Mesendoderm (in vitro differentiated cells): ENCODE measurements around the gene VPS37B.
"Not testable (repeated sequence)": the region's sequence is repeated elsewhere in the genome, so short reads cannot be mapped to it uniquely, and the experiment has no call there.

Experiments used
- DNase-seq: peaks from one replicate; pipeline ENCODE4 v3.0.0; 2013
- H2AK5ac ChIP-seq: 2 replicates; pipeline ENCODE4 v1.6.1; 2013; ENCODE audit warnings: low read length, inconsistent platforms
- H2BK120ac ChIP-seq: 2 replicates; pipeline ENCODE4 v1.6.1; 2013; ENCODE audit warnings: low read depth, mild to moderate bottlenecking, low read length, moderate library complexity, mixed read lengths
- H2BK15ac ChIP-seq: replicated peaks from 2 replicates; pipeline ENCODE4 v1.6.1; 2013; ENCODE audit warnings: low read depth, mild to moderate bottlenecking, moderate library complexity
- H2BK5ac ChIP-seq: 2 replicates; pipeline ENCODE4 v1.6.1; 2013; ENCODE audit warnings: low read length, inconsistent platforms
- H3K18ac ChIP-seq: 2 replicates; pipeline ENCODE4 v1.6.1; 2013; ENCODE audit warnings: mild to moderate bottlenecking, low read length, mixed read lengths
- H3K23ac ChIP-seq: one replicate; pipeline ENCODE4 v1.6.1; 2013; ENCODE audit warnings: low read length
- H3K27ac ChIP-seq: 2 replicates; pipeline ENCODE4 v1.5.1; 2013; ENCODE audit warnings: low read depth, mild to moderate bottlenecking, inconsistent platforms, low read length, moderate library complexity
- H3K27me3 ChIP-seq: 2 replicates; pipeline ENCODE4 v1.6.1; 2013; ENCODE audit warnings: low read length, control low read depth, mild to moderate bottlenecking, inconsistent platforms; ENCODE audit not compliant: insufficient read depth, poor library complexity
- H3K36me3 ChIP-seq: 2 replicates; pipeline ENCODE4 v1.6.1; 2013; ENCODE audit warnings: low read length, inconsistent platforms; ENCODE audit not compliant: control insufficient read depth, insufficient read depth
- H3K4ac ChIP-seq: one replicate; pipeline ENCODE4 v1.6.1; 2013; ENCODE audit warnings: low read depth, mild to moderate bottlenecking, low read length, moderate library complexity
- H3K4me1 ChIP-seq: 2 replicates; pipeline ENCODE4 v1.6.1; 2013; ENCODE audit warnings: low read depth, low read length, inconsistent platforms; ENCODE audit not compliant: control insufficient read depth
- H3K4me2 ChIP-seq: 2 replicates; pipeline ENCODE4 v1.6.1; 2013; ENCODE audit warnings: low read length
- H3K4me3 ChIP-seq: 2 replicates; pipeline ENCODE4 v1.5.1; 2013; ENCODE audit warnings: mild to moderate bottlenecking, low read length
- H3K56ac ChIP-seq: one replicate; pipeline ENCODE4 v1.6.1; 2013; ENCODE audit warnings: low read length
- H3K79me1 ChIP-seq: 2 replicates; pipeline ENCODE4 v1.6.1; 2013; ENCODE audit warnings: low read length, inconsistent platforms
- H3K79me2 ChIP-seq: 2 replicates; pipeline ENCODE4 v1.6.1; 2013; ENCODE audit warnings: mild to moderate bottlenecking, low read length; ENCODE audit not compliant: control insufficient read depth, insufficient read depth
- H3K9ac ChIP-seq: 2 replicates; pipeline ENCODE4 v1.6.1; 2013; ENCODE audit warnings: low read length, inconsistent platforms
- H4K5ac ChIP-seq: one replicate; pipeline ENCODE4 v1.6.1; 2013; ENCODE audit warnings: low read length
- H4K8ac ChIP-seq: one replicate; pipeline ENCODE4 v1.6.1; 2013; ENCODE audit warnings: low read depth, mild to moderate bottlenecking, control low read depth, low read length, moderate library complexity
- WGBS: extraction: QIAGEN DNeasy Blood & Tissue Kit; methylation state at CpG from one replicate; pipeline ENCODE4 v1.1.7; 2013; ENCODE audit warnings: low lambda C conversion rate, missing lambda C conversion rate; ENCODE audit not compliant: insufficient coverage; ENCODE audit errors: extremely low coverage; 5-methylcytosine and 5-hydroxymethylcytosine counted together

Gene VPS37B

DNA sequence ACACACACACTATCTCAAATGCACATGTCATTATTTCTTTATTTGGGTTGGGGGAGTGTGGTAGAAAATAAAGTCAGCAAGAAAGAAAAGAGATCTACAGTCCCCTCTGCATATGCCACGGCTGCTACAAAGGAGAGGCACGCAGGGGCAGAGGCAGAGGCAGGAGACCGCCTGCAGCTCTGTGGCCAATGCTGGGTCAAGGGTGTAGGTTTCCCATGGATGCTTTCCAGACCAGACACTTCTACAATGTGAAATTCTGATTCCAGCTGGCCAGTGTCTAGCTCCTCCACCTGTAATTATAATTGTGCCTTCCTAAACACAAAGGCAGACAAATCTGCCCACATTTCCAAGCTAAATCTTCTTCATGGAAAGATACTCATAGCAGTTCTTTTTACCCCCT, 19.2 kb downstream of the VPS37B start:
- H3K36me3 ChIP-seq = no peaks in the 10 kb centered on the region
- no peak overlapping the region for H3K56ac ChIP-seq
- no peak overlapping the region for H3K23ac ChIP-seq
- peaks cover 3% of the 10 kb centered on the region for H3K4me1 ChIP-seq
- H2AK5ac ChIP-seq = no peak overlapping the region
- H2BK5ac ChIP-seq = no peak overlapping the region
- H3K4me3 ChIP-seq = no peak overlapping the region
- H3K4ac ChIP-seq = no peak overlapping the region
- H3K4me2 ChIP-seq = no peak overlapping the region
- H3K9ac ChIP-seq = no peak overlapping the region
- H3K79me1 ChIP-seq = peaks cover 6% of the 10 kb centered on the region
- no peaks in the 10 kb centered on the region for H3K79me2 ChIP-seq
- no peak overlapping the region for H2BK120ac ChIP-seq
- no peak for DNase-seq
- peaks cover 21% of the 10 kb centered on the region for H3K27me3 ChIP-seq
- no CpG with 5 or more reads among the region's 3 CpGs for WGBS
- no peak overlapping the region for H4K8ac ChIP-seq
- H3K27ac ChIP-seq = no peak overlapping the region
- H3K18ac ChIP-seq = no peak overlapping the region
- no peak overlapping the region for H2BK15ac ChIP-seq
- no peak overlapping the region for H4K5ac ChIP-seq

GRCh38 chr12:122876281-122876680, 19.6 kb downstream of the VPS37B start:
- not testable (repeated sequence) for H3K4me3 ChIP-seq, H2BK15ac ChIP-seq, H3K4me1 ChIP-seq, H3K27ac ChIP-seq, H3K18ac ChIP-seq, H4K8ac ChIP-seq, H3K9ac ChIP-seq, H3K4ac ChIP-seq, H2BK120ac ChIP-seq, H4K5ac ChIP-seq, H2BK5ac ChIP-seq, H3K79me2 ChIP-seq, H2AK5ac ChIP-seq, DNase-seq, H3K23ac ChIP-seq, H3K4me2 ChIP-seq, H3K79me1 ChIP-seq, H3K36me3 ChIP-seq, H3K56ac ChIP-seq
- H3K27me3 ChIP-seq = peaks cover 24% of the 10 kb centered on the region
- WGBS = no CpG with 5 or more reads among the region's 5 CpGs

DNA sequence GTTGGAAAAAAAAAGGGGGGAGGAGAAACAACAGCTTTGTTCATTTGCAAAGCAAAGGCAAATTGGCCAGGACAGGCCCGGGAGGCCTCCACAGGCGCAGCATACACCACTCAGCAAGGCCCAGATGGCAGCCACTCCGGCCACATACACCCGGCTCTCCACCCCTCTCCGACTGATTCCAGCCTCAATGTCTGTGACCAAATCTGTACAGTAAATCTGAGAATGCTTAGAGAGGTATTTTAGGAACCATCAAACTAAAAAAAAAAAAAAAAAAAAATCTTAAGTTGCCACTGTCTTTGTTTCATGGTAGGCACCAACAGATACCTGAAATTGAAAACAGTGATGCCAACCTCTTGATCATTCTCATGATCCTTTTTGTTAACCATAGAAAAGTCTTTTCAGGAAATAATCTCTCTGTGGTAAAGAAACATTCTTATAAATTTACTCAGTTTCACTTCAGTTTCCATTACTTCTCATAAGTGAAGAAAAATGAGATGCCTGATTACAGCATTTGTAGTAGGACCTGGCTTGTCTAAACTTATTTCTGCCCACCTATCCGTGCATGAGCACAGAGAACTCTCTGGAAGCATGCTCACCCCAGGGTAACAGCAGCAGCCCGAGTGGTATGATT, 20.2 kb downstream of the VPS37B start:
- no peak overlapping the region for H3K56ac ChIP-seq
- H3K18ac ChIP-seq = no peak overlapping the region
- H3K9ac ChIP-seq = no peak overlapping the region
- H3K4ac ChIP-seq = no peak overlapping the region
- no peak for DNase-seq
- no peak overlapping the region for H3K4me2 ChIP-seq
- H4K5ac ChIP-seq = no peak overlapping the region
- H3K4me3 ChIP-seq = no peak overlapping the region
- H3K79me2 ChIP-seq = no peaks in the 10 kb centered on the region
- H3K79me1 ChIP-seq = peaks cover 6% of the 10 kb centered on the region
- no peak overlapping the region for H4K8ac ChIP-seq
- peaks cover 6% of the 10 kb centered on the region for H3K4me1 ChIP-seq
- no peak overlapping the region for H2BK15ac ChIP-seq
- no peak overlapping the region for H2AK5ac ChIP-seq
- no peak overlapping the region for H2BK120ac ChIP-seq
- no peak overlapping the region for H3K27ac ChIP-seq
- no peak overlapping the region for H2BK5ac ChIP-seq
- H3K36me3 ChIP-seq = no peaks in the 10 kb centered on the region
- WGBS = no CpG with 5 or more reads among the region's 7 CpGs
- H3K23ac ChIP-seq = no peak overlapping the region
- H3K27me3 ChIP-seq = peaks cover 26% of the 10 kb centered on the region

DNA sequence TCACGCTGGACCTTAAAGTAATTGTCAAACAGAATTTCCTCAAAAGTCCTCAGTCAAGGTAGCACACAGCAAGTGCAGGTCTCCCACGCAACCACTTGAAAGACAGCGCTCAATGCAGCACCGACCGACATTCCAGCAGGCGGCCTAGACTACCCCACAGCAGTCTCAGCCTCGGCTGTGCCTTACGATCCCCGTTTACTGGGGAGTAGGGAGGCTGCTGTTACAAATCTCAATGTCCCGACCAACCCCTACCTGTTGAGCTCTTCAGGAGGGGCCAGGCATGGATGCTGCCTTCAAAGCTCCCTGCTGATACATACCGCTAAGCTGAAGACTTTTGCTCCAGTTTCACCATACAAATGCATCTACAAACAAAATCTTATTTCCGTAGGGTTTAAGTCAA, 21.8 kb downstream of the VPS37B start:
- no peak overlapping the region for H3K27ac ChIP-seq
- no peak overlapping the region for H3K4me3 ChIP-seq
- no peaks in the 10 kb centered on the region for H3K36me3 ChIP-seq
- peak; percentile 54 for DNase-seq
- no peak overlapping the region for H4K8ac ChIP-seq
- no peaks in the 10 kb centered on the region for H3K79me1 ChIP-seq
- no peak overlapping the region for H2BK120ac ChIP-seq
- no peak overlapping the region for H4K5ac ChIP-seq
- no peaks in the 10 kb centered on the region for H3K79me2 ChIP-seq
- H3K4me1 ChIP-seq = peaks cover 6% of the 10 kb centered on the region
- no peak overlapping the region for H3K4me2 ChIP-seq
- H2AK5ac ChIP-seq = no peak overlapping the region
- H3K18ac ChIP-seq = no peak overlapping the region
- H3K56ac ChIP-seq = no peak overlapping the region
- H3K9ac ChIP-seq = no peak overlapping the region
- peaks cover 25% of the 10 kb centered on the region for H3K27me3 ChIP-seq
- H3K23ac ChIP-seq = no peak overlapping the region
- WGBS = no CpG with 5 or more reads among the region's 12 CpGs
- no peak overlapping the region for H3K4ac ChIP-seq
- H2BK15ac ChIP-seq = no peak overlapping the region
- H2BK5ac ChIP-seq = no peak overlapping the region

DNA sequence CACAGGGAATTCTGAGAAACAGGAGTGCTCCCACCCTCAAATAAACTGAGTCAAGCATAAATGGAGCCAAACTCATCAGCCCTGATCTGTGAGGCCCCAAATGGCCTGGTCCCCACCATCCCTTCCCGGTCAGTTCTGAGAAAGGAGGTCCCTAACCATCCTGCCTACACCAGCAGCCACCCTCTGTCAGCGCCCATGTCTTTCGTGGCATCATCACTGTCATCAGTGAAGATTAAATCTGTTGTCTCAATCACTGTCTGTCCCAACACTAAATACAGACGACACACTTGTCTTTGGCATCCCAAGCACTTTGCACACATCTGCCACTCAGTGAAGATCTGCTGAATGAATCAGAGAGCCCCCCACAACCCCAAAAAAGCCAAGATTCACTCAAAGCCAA, 22.4 kb downstream of the VPS37B start:
- H3K18ac ChIP-seq = no peak overlapping the region
- H2AK5ac ChIP-seq = no peak overlapping the region
- H3K27ac ChIP-seq = no peak overlapping the region
- H3K4ac ChIP-seq = no peak overlapping the region
- H3K9ac ChIP-seq = no peak overlapping the region
- no peak overlapping the region for H2BK120ac ChIP-seq
- no peak overlapping the region for H3K4me2 ChIP-seq
- H2BK15ac ChIP-seq = no peak overlapping the region
- H3K4me3 ChIP-seq = no peak overlapping the region
- no peaks in the 10 kb centered on the region for H3K79me2 ChIP-seq
- no peak overlapping the region for H4K5ac ChIP-seq
- WGBS = no CpG with 5 or more reads among the region's 4 CpGs
- peaks cover 6% of the 10 kb centered on the region for H3K4me1 ChIP-seq
- H2BK5ac ChIP-seq = no peak overlapping the region
- no peak overlapping the region for H4K8ac ChIP-seq
- no peaks in the 10 kb centered on the region for H3K79me1 ChIP-seq
- DNase-seq = no peak
- no peak overlapping the region for H3K23ac ChIP-seq
- H3K27me3 ChIP-seq = peaks cover 25% of the 10 kb centered on the region
- no peaks in the 10 kb centered on the region for H3K36me3 ChIP-seq
- no peak overlapping the region for H3K56ac ChIP-seq

GRCh38 chr12:122872815-122873361, 23.0 kb downstream of the VPS37B start:
- Histone ChIP-seq H2AK5ac (no peak overlapping the region), H3K36me3 (no peaks in the 10 kb centered on the region), H3K18ac (no peak overlapping the region), H3K4me3 (no peak overlapping the region), H3K79me1 (no peaks in the 10 kb centered on the region), H3K4ac (no peak overlapping the region), H3K27me3 (peaks cover 25% of the 10 kb centered on the region), H3K27ac (no peak overlapping the region), H3K4me2 (no peak overlapping the region), H2BK120ac (no peak overlapping the region), H3K79me2 (no peaks in the 10 kb centered on the region), H3K23ac (no peak overlapping the region), H3K4me1 (peaks cover 6% of the 10 kb centered on the region), H4K8ac (no peak overlapping the region), H3K9ac (no peak overlapping the region), H2BK5ac (no peak overlapping the region), H2BK15ac (no peak overlapping the region), H4K5ac (no peak overlapping the region), H3K56ac (no peak overlapping the region)
- no peak for DNase-seq
- WGBS = no CpG with 5 or more reads among the region's 12 CpGs
